Tibial nerve (tissue), 4 donors: ENCODE data around the gene KIRREL3. TPM values are rescaled to one million over a fixed set of nuclear protein-coding genes. Genes with fewer than 3 reads are reported as not detected.

Source experiments
- DNase-seq, 2 donors: peaks; one replicate each; pipeline ENCODE4 v3.0.0-alpha.2; 2019; ENCODE audit warnings: low spot score in 2 of 2
- H3K27ac ChIP-seq, 4 donors: fragments of 200-600 bp; sonication (generic) in 3 of 4; one replicate each; pipeline ENCODE4 v1.5.1; 2017 to 2019; ENCODE audit warnings: mild to moderate bottlenecking in 1 of 4
- H3K27me3 ChIP-seq, 2 donors: fragments of 200-600 bp; sonication (generic) in 1 of 2; one replicate each; pipeline versions ENCODE4 v1.5.1 to v1.6.0; 2017 to 2019
- H3K36me3 ChIP-seq, 3 donors: fragments of 200-600 bp; sonication (generic); one replicate each; pipeline ENCODE4 v1.5.1; 2018 to 2019
- H3K4me1 ChIP-seq, 4 donors: fragments of 200-600 bp; sonication (generic) in 3 of 4; one replicate each; pipeline ENCODE4 v1.5.1; 2017 to 2019
- H3K4me3 ChIP-seq, 4 donors: fragments of 200-600 bp; sonication (generic) in 3 of 4; one replicate each; pipeline ENCODE4 v1.5.1; 2017 to 2019; ENCODE audit warnings: mild to moderate bottlenecking in 1 of 4, moderate library complexity in 1 of 4
- H3K9me3 ChIP-seq, 4 donors: fragments of 200-600 bp; sonication (generic) in 3 of 4; one replicate each; pipeline ENCODE4 v1.5.1; 2017 to 2019
- EP300 ChIP-seq, 2 donors: sonication (generic); formaldehyde crosslinking; IDR thresholded peaks; one replicate each; pipeline ENCODE4 v1.6.1; 2017; ENCODE audit warnings: antibody characterized with exemption in 2 of 2, mild to moderate bottlenecking in 1 of 2
- POLR2A ChIP-seq, 2 donors: fragments of 450-650 bp; IDR thresholded peaks; one replicate each; pipeline ENCODE4 v1.6.1; 2017; ENCODE audit warnings: antibody characterized with exemption in 2 of 2, mild to moderate bottlenecking in 2 of 2, moderate library complexity in 2 of 2
- WGBS, 2 donors: methylation state at CpG; one replicate each; pipeline ENCODE4 v1.1.5; 2018; 5-methylcytosine and 5-hydroxymethylcytosine counted together
- total RNA-seq, 4 donors: library from RNA; depleted of rRNA; stranded (reverse); fragments of >200 nt; gene quantifications; one replicate each; pipeline ENCODE4 v1.1.0, GENCODE V29; 2016
- TF ChIP-seq, protein P1 (sequence below), 5 experiments: fragments of 200-600 bp in 3 of 5; fragments of 450-650 bp in 2 of 5; sonication (generic) in 3 of 5; IDR thresholded peaks; one replicate each; pipeline ENCODE4 v1.5.1; 2016 to 2019; ENCODE audit warnings: antibody characterized with exemption in 5 of 5, mild to moderate bottlenecking in 3 of 5, moderate library complexity in 2 of 5

KIRREL3 gene
- total RNA-seq, 4 donors from 2014 or later = not detected

DNA sequence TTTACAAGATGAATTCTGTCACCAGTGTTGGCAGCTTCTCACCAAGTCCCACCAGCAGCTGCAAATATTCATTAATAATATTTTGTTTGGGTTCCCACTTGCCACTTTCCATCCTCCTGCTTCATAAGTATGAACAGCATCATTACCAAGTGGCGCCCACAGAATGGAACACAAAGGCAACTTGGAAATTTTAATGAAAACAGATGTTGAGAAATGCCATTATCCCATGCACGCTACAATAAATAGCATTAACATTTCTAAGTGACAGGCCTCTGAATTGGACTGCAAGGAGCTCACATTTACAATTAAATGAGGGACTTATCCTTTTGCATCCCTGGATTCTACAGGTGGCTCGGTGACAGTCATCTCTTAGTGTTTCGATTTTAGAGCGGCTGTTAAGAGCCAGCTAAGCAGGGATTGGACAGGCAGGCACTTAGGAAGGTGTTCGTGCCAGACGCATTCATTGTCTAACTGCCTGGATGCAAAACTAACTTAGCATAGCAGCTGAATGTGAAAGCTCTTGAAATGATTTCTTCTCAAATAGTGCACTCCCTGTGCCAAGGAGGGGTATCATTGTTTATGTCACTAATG lies 170.3 kb downstream of the KIRREL3 start:
- no peaks in the 10 kb centered on the region for H3K27me3 ChIP-seq
- H3K9me3 ChIP-seq = no peaks in the 10 kb centered on the region
- TF ChIP-seq POLR2A (IDR thresholded peaks at IDR 0.05) (no peak), EP300 (IDR thresholded peaks at IDR 0.05) (no peak)
- TF ChIP-seq, protein P1, sequence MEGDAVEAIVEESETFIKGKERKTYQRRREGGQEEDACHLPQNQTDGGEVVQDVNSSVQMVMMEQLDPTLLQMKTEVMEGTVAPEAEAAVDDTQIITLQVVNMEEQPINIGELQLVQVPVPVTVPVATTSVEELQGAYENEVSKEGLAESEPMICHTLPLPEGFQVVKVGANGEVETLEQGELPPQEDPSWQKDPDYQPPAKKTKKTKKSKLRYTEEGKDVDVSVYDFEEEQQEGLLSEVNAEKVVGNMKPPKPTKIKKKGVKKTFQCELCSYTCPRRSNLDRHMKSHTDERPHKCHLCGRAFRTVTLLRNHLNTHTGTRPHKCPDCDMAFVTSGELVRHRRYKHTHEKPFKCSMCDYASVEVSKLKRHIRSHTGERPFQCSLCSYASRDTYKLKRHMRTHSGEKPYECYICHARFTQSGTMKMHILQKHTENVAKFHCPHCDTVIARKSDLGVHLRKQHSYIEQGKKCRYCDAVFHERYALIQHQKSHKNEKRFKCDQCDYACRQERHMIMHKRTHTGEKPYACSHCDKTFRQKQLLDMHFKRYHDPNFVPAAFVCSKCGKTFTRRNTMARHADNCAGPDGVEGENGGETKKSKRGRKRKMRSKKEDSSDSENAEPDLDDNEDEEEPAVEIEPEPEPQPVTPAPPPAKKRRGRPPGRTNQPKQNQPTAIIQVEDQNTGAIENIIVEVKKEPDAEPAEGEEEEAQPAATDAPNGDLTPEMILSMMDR (IDR thresholded peaks at IDR 0.05) = no peak
- peaks cover 0 to 2% (median 0%) of the 10 kb centered on the region in 3 donors for H3K36me3 ChIP-seq
- peaks cover 0 to 11% (median 0%) of the 10 kb centered on the region in 4 donors for H3K4me1 ChIP-seq
- DNase-seq = no peak
- no peak overlapping the region for H3K27ac ChIP-seq
- 75 to 77% methylated on average over 7 of the region's 7 CpGs for WGBS, 2 donors
- H3K4me3 ChIP-seq = no peak overlapping the region

DNA sequence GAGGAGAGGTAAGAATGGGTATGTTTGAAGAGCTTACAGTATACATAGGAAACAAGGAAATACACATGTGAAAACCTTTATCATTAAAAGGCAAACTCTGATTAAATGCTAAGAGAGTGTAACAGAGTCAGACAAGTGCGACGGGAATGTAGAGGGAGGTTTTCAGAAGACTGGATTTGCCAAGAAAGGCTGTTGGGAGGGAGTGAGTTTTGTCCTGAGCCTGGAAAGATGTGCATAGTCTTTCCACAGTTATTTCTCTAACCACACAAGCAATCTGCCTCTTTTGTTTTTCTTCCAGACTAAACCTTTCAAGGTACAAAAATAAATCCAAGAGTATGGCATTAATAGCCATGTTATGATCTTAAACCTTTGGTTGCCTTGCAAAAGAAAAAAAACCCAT lies 170.9 kb downstream of the KIRREL3 start:
- Histone ChIP-seq H3K27me3 (no peaks in the 10 kb centered on the region), H3K9me3 (no peaks in the 10 kb centered on the region), H3K36me3 (peaks cover 0 to 2% (median 0%) of the 10 kb centered on the region in 3 donors), H3K4me1 (peaks cover 0 to 10% (median 0%) of the 10 kb centered on the region in 4 donors), H3K27ac (no peak overlapping the region), H3K4me3 (no peak overlapping the region)
- TF ChIP-seq POLR2A (IDR thresholded peaks at IDR 0.05) (no peak), EP300 (IDR thresholded peaks at IDR 0.05) (no peak)
- TF ChIP-seq, protein P1 (IDR thresholded peaks at IDR 0.05) = no peak
- no peak for DNase-seq
- WGBS, 2 donors = 74 to 86% methylated on average over 2 of the region's 2 CpGs

DNA sequence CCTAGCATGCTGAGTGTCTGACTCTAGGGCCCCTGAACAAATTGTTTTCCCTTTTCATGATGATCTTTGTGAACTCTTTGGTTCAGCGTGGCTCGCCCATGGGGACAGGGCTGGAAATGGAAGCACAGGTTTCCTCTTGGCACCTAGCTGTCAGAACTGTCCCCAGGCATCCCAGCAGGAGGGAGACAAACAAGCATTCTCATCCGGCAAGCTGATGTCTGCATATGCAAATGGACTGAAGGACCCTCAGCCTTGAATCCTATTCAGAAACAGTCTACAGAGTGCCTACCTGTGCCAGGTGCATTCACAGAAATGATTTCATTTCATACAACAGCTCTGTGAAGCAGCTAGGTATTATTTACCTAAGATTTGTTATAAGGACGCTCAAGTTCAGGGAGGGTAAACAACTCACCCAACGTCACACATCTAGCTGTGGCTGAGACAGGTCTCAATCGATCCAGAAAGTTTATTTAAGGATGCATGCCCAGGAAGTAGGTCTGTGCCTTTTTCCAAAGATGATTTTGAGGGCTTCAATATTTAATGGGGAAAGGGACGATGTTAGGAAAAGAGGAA lies 176.4 kb downstream of the KIRREL3 start:
- TF ChIP-seq EP300 (IDR thresholded peaks at IDR 0.05) (no peak), POLR2A (IDR thresholded peaks at IDR 0.05) (no peak)
- TF ChIP-seq, protein P1 (IDR thresholded peaks at IDR 0.05) = no peak
- Histone ChIP-seq H3K27me3 (no peaks in the 10 kb centered on the region), H3K4me3 (no peak overlapping the region), H3K36me3 (peaks cover 0 to 2% (median 0%) of the 10 kb centered on the region in 3 donors), H3K9me3 (no peaks in the 10 kb centered on the region), H3K4me1 (no peaks in the 10 kb centered on the region), H3K27ac (no peak overlapping the region)
- 75 to 80% methylated on average over 7 of the region's 7 CpGs for WGBS, 2 donors
- DNase-seq = no peak

DNA sequence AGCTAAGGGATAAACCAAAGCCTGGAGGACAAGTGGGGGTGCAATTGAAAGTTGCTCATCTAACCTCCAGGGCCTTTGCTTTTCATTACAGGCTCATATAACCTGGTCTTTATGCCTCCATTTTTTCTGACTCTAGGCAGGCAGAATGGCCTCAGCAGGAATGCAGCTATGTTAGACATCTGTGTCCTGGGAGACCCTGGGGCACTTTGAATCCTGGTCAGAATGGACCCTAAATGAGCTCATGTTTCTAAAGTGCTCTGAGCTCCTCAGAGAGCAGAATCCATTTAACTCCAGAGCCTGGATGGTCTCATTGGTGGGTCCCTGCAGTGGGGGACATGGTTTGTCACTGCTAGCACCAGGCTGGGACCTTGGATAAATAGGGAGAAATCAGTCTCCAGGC lies 177.3 kb downstream of the KIRREL3 start:
- Histone ChIP-seq H3K36me3 (no peaks in the 10 kb centered on the region), H3K4me3 (no peak overlapping the region), H3K9me3 (no peaks in the 10 kb centered on the region), H3K4me1 (no peaks in the 10 kb centered on the region), H3K27me3 (no peaks in the 10 kb centered on the region), H3K27ac (no peak overlapping the region)
- no peak for TF ChIP-seq POLR2A (IDR thresholded peaks at IDR 0.05)
- TF ChIP-seq, protein P1 (IDR thresholded peaks at IDR 0.05) = no peak
- no peak for TF ChIP-seq EP300 (IDR thresholded peaks at IDR 0.05)
- no peak for DNase-seq

DNA sequence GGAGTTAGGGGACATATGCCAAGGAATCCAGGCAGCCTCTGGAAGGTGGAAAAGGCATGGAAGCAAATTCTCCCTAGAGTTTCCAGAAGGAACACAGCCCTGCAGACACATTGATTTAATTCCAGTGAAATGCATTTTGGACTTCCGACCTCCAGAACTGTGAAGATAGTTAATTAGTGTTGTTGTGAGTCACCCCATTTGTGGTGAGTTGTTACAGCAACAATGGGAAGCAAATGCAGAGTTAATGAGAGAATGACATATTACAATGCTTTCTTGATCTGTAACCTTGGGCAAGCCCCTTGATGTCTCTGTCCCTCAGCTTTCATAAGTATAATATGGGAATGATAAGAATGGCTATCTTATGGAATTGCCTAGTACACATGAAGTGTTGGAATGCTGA lies 178.7 kb downstream of the KIRREL3 start:
- no peak overlapping the region for H3K27ac ChIP-seq
- H3K9me3 ChIP-seq = no peaks in the 10 kb centered on the region
- no peaks in the 10 kb centered on the region for H3K36me3 ChIP-seq
- DNase-seq = no peak
- H3K4me3 ChIP-seq = no peak overlapping the region
- TF ChIP-seq POLR2A (IDR thresholded peaks at IDR 0.05) (no peak), EP300 (IDR thresholded peaks at IDR 0.05) (no peak)
- TF ChIP-seq, protein P1 (IDR thresholded peaks at IDR 0.05) = no peak
- H3K4me1 ChIP-seq = no peaks in the 10 kb centered on the region
- no peaks in the 10 kb centered on the region for H3K27me3 ChIP-seq
- 94 to 100% methylated on average over 1 of the region's 1 CpG for WGBS, 2 donors
